Spleen (tissue), 11 donors: ENCODE measurements around the gene PCDH15. TPM values are rescaled to one million over a fixed set of nuclear protein-coding genes. Genes with fewer than 3 reads are reported as not detected.
"Not testable (repeated sequence)": the region's sequence is repeated elsewhere in the genome, so short reads cannot be mapped to it uniquely, and the experiment has no call there.

ENCODE experiments used
- DNase-seq: peaks from one replicate; pipeline ENCODE4 v3.0.0-alpha.2; 2020
- H3K27ac ChIP-seq, 8 donors: fragments of 200-600 bp; sonication (generic) in 7 of 8; 1 replicate in 4 of 8; 2 replicates in 4 of 8; pipeline versions ENCODE4 v1.5.0 to v1.8.0; 2016 to 2021; ENCODE audit warnings: inconsistent platforms in 4 of 8, mild to moderate bottlenecking in 4 of 8, moderate library complexity in 1 of 8
- H3K27me3 ChIP-seq, 7 donors: fragments of 200-600 bp; sonication (generic) in 6 of 7; replicated peaks in 1 of 7; 1 replicate in 4 of 7; 2 replicates in 3 of 7; pipeline versions ENCODE4 v1.5.0 to v1.8.0; 2016 to 2021; ENCODE audit warnings: inconsistent platforms in 3 of 7, mild to moderate bottlenecking in 1 of 7
- H3K36me3 ChIP-seq, 6 donors: fragments of 200-600 bp; sonication (generic) in 5 of 6; 1 replicate in 4 of 6; 2 replicates in 2 of 6; pipeline versions ENCODE4 v1.5.0 to v1.8.0; 2016 to 2021; ENCODE audit warnings: inconsistent platforms in 2 of 6
- H3K4me1 ChIP-seq, 6 donors: fragments of 200-600 bp; sonication (generic) in 5 of 6; 1 replicate in 3 of 6; 2 replicates in 3 of 6; pipeline versions ENCODE4 v1.5.0 to v1.8.0; 2016 to 2021; ENCODE audit warnings: inconsistent platforms in 3 of 6
- H3K4me3 ChIP-seq, 8 donors: fragments of 200-600 bp; sonication (generic) in 7 of 8; 1 replicate in 4 of 8; 2 replicates in 4 of 8; pipeline versions ENCODE4 v1.5.0 to v1.8.0; 2016 to 2021; ENCODE audit warnings: inconsistent platforms in 4 of 8, mild to moderate bottlenecking in 4 of 8, moderate library complexity in 2 of 8
- H3K9me3 ChIP-seq, 8 donors: fragments of 200-600 bp; sonication (generic) in 7 of 8; 1 replicate in 4 of 8; 2 replicates in 4 of 8; pipeline versions ENCODE4 v1.5.0 to v1.8.0; 2016 to 2021; ENCODE audit warnings: inconsistent platforms in 4 of 8
- CTCF ChIP-seq, 11 experiments: fragments of 200-600 bp in 7 of 11; fragments of 450-650 bp in 4 of 11; sonication (generic) in 4 of 11; IDR thresholded peaks in 8 of 11; conservative IDR thresholded peaks in 3 of 11; 1 replicate in 7 of 11; 2 replicates in 4 of 11; pipeline versions ENCODE4 v1.4.0 to v1.8.0; 2016 to 2021; ENCODE audit warnings: antibody characterized with exemption in 11 of 11, inconsistent platforms in 4 of 11, mild to moderate bottlenecking in 1 of 11
- POLR2A ChIP-seq, 3 donors: fragments of 450-650 bp; IDR thresholded peaks; one replicate each; pipeline ENCODE4 v1.5.1; 2017; ENCODE audit warnings: antibody characterized with exemption in 3 of 3, mild to moderate bottlenecking in 1 of 3
- POLR2AphosphoS5 ChIP-seq, 3 donors: sonication (generic); formaldehyde crosslinking; IDR thresholded peaks; one replicate each; pipeline ENCODE4 v1.5.1; 2017; ENCODE audit warnings: antibody characterized with exemption in 3 of 3
- WGBS, 5 donors: extraction: QIAGEN DNeasy Blood & Tissue Kit in 3 of 5; methylation state at CpG; one replicate each; pipeline versions ENCODE4 v1.1.5 to v1.1.7; 2013 to 2018; 5-methylcytosine and 5-hydroxymethylcytosine counted together
- intact Hi-C: fragments of 100-400 bp; cut with DNase I; formaldehyde crosslinking; loops from one replicate; pipeline ENCODE4 v1.15.0; 2023; ENCODE audit warnings: low total_unique reads
- polyA plus RNA-seq, 3 donors: library from polyadenylated mRNA; stranded (reverse); fragments of 200-250 nt; gene quantifications; one replicate each; pipeline ENCODE4 v1.2.1, GENCODE V29; 2013
- total RNA-seq, 7 donors: library from RNA; depleted of rRNA in 3 of 7; stranded (reverse); fragments of >200 nt in 3 of 7; fragmentation: NEBNext Ultra II Directional in 4 of 7; extraction: Animal tissue kit (Norgen Biotek cat#: 25700) in 4 of 7; gene quantifications; one replicate each; pipeline versions ENCODE4 v1.1.0 to v1.2.1, GENCODE V29; 2016 to 2021
- donor health status: healthy with polysubstance abuse.
- donor health status: DM: no; HTN: no; CAD: no; lungs with moderate emphysema.
- donor health status: DM: no; HTN: no; CAD: no.
- donor health status: Bipolar disorder and iron deficiency.
- donor health status: healthy.
- donor health status: DM: no; HTN: no; CAD: no.
- donor health status: DM: yes; HTN: yes; CAD: no.

PCDH15 gene
- total and polyA plus RNA-seq, 10 donors = 0.24 to 2.1 (median 0.83) TPM

- 83 to 92% (median 86%) methylated on average over 5 of the region's 5 CpGs for WGBS, 5 donors
- Histone ChIP-seq H3K27ac (no peak overlapping the region), H3K4me1 (no peaks in the 10 kb centered on the region), H3K36me3 (no peaks in the 10 kb centered on the region), H3K4me3 (no peak overlapping the region), H3K27me3 (no peaks in the 10 kb centered on the region), H3K9me3 (peaks cover 0 to 1% (median 0%) of the 10 kb centered on the region in 8 donors)
- no peak for DNase-seq
- TF ChIP-seq POLR2A (IDR thresholded peaks at IDR 0.05) (no peak), POLR2AphosphoS5 (IDR thresholded peaks at IDR 0.05) (no peak), CTCF (IDR thresholded peaks at IDR 0.05 in 8 of 11, conservative IDR thresholded peaks at IDR 0.05 in 3 of 11) (no peak)
- intact Hi-C loops = no loop called here
These were observed 861.4 kb downstream of the PCDH15 start for GRCh38 chr10:53939654-53940053.

GRCh38 chr10:53930648-53931047 is 870.4 kb downstream of the PCDH15 start:
- 64 to 84% (median 69%) methylated on average over 3 of the region's 3 CpGs for WGBS, 5 donors
- Histone ChIP-seq H3K4me3 (no peak overlapping the region), H3K4me1 (no peaks in the 10 kb centered on the region), H3K27me3 (no peaks in the 10 kb centered on the region), H3K27ac (no peak overlapping the region), H3K36me3 (no peaks in the 10 kb centered on the region), H3K9me3 (peaks cover 0 to 9% (median 3%) of the 10 kb centered on the region in 8 donors)
- no peak for TF ChIP-seq POLR2AphosphoS5 (IDR thresholded peaks at IDR 0.05)
- no peak for TF ChIP-seq CTCF (IDR thresholded peaks at IDR 0.05 in 8 of 11, conservative IDR thresholded peaks at IDR 0.05 in 3 of 11)
- no peak for TF ChIP-seq POLR2A (IDR thresholded peaks at IDR 0.05)
- intact Hi-C loops = no loop called here
- DNase-seq = no peak

- H3K9me3 ChIP-seq = peaks cover 0 to 24% (median 14%) of the 10 kb centered on the region in 8 donors
- H3K27ac ChIP-seq, H3K4me3 ChIP-seq, H3K4me1 ChIP-seq, H3K36me3 ChIP-seq, H3K27me3 ChIP-seq, intact Hi-C loops: not testable (repeated sequence)
- peak; percentile 64 for DNase-seq
- 94 to 96% (median 94%) methylated on average over 18 to 34 of the region's 34 CpGs for WGBS, 5 donors
These were observed 876.9 kb downstream of the PCDH15 start for GRCh38 chr10:53924051-53924700.

- WGBS, 5 donors = 69 to 83% (median 71%) methylated on average over 4 of the region's 4 CpGs
- H3K27me3 ChIP-seq = no peaks in the 10 kb centered on the region
- H3K27ac ChIP-seq = no peak overlapping the region
- peaks cover 0 to 13% (median 7%) of the 10 kb centered on the region in 8 donors for H3K9me3 ChIP-seq
- intact Hi-C loops = no loop called here
- no peaks in the 10 kb centered on the region for H3K36me3 ChIP-seq
- H3K4me3 ChIP-seq = no peak overlapping the region
- no peaks in the 10 kb centered on the region for H3K4me1 ChIP-seq
- no peak for DNase-seq
- TF ChIP-seq POLR2A (IDR thresholded peaks at IDR 0.05) = no peak
- no peak for TF ChIP-seq CTCF (IDR thresholded peaks at IDR 0.05 in 8 of 11, conservative IDR thresholded peaks at IDR 0.05 in 3 of 11)
- no peak for TF ChIP-seq POLR2AphosphoS5 (IDR thresholded peaks at IDR 0.05)
These were observed 882.3 kb downstream of the PCDH15 start for GRCh38 chr10:53918755-53919154.
